Endothelial cell of umbilical vein (primary cell): Measurements from ENCODE around the gene RNASE7. TPM values are rescaled to one million over a fixed set of nuclear protein-coding genes. Genes with fewer than 3 reads are reported as not detected.

Experiments used
- BruUV-seq: library from RNA; stranded (reverse); fragments of 400-500 nt; replicated peaks from 2 replicates; lab custom pipeline; 2021; lab: Mats Ljungman, UMichigan
- CTCF ChIA-PET: fragments of 300-600, 350-600 bp; sonication (Branson Sonifier 250); formaldehyde crosslinking; loops from one replicate; lab custom pipeline; 2021; ENCODE audit warnings: antibody characterized with exemption, inconsistent platforms; lab: Charles Lee
- POLR2A ChIA-PET: fragments of 300-600, 350-600 bp; sonication (Branson Sonifier 250); formaldehyde crosslinking; loops from one replicate; lab custom pipeline; 2021; ENCODE audit warnings: antibody characterized with exemption, inconsistent platforms; lab: Charles Lee
- DNase-seq: peaks from one replicate; pipeline ENCODE4 v3.0.0-alpha.2; 2011; ENCODE audit warnings: low read depth, low spot score
- FAIRE-seq: peaks from 2 replicates; lab custom pipeline; 2011; peaks lifted over from hg19 to GRCh38; lab: Jason Lieb, UNC
- H2AFZ ChIP-seq: 2 replicates; pipeline ENCODE4 v1.6.0; 2012; ENCODE audit warnings: low read depth, low read length, control low read depth, inconsistent platforms
- H3K27ac ChIP-seq: 2 replicates; pipeline ENCODE4 v1.5.1; 2011; ENCODE audit warnings: low read depth, mild to moderate bottlenecking, control low read depth, low read length, moderate library complexity; ENCODE audit not compliant: insufficient read depth
- H3K27me3 ChIP-seq, 2 experiments: 2 replicates each; pipeline versions ENCODE4 v1.6.0 to v1.6.1; 2011; ENCODE audit warnings: low read length in 2 of 2, mixed read lengths in 1 of 2; ENCODE audit not compliant: control insufficient read depth in 2 of 2, insufficient read depth in 2 of 2
- H3K36me3 ChIP-seq, 2 experiments: 2 replicates in 1 of 2; 3 replicates in 1 of 2; pipeline ENCODE4 v1.5.1; 2011; ENCODE audit warnings: low read length in 2 of 2, mild to moderate bottlenecking in 1 of 2, moderate library complexity in 1 of 2; ENCODE audit not compliant: control insufficient read depth in 2 of 2, insufficient read depth in 2 of 2; ENCODE audit errors: extremely low read depth in 1 of 2
- H3K4me1 ChIP-seq: 3 replicates; pipeline ENCODE4 v1.5.1; 2011; ENCODE audit warnings: mild to moderate bottlenecking, low read length; ENCODE audit not compliant: control insufficient read depth, insufficient read depth; ENCODE audit errors: extremely low read depth
- H3K4me2 ChIP-seq: 2 replicates; pipeline ENCODE4 v1.6.1; 2011; ENCODE audit warnings: low read length, control low read depth, mixed read lengths; ENCODE audit not compliant: insufficient read depth
- H3K4me3 ChIP-seq, 3 experiments: fragments of 200-600 bp in 1 of 3; sonication (generic), shearing (Covaris generic) in 1 of 3; replicated peaks in 1 of 3; 2 replicates each; pipeline ENCODE4 v1.5.1; 2011 to 2016; ENCODE audit warnings: control low read depth in 3 of 3, low read length in 3 of 3, mild to moderate bottlenecking in 2 of 3, inconsistent platforms in 1 of 3, low read depth in 1 of 3, moderate library complexity in 1 of 3; ENCODE audit not compliant: insufficient read depth in 1 of 3
- H3K79me2 ChIP-seq: 2 replicates; pipeline ENCODE4 v1.6.0; 2012; ENCODE audit warnings: low read length, inconsistent platforms; ENCODE audit not compliant: control insufficient read depth, insufficient read depth
- H3K9ac ChIP-seq: replicated peaks from 2 replicates; pipeline ENCODE3; 2011; ENCODE audit warnings: low read length, control low read depth; ENCODE audit not compliant: insufficient read depth; ENCODE audit errors: extremely low read depth
- H3K9me1 ChIP-seq: replicated peaks from 3 replicates; pipeline ENCODE4 v1.6.0; 2011; ENCODE audit warnings: mild to moderate bottlenecking, low read length; ENCODE audit not compliant: control insufficient read depth, insufficient read depth; ENCODE audit errors: extremely low read depth
- H3K9me3 ChIP-seq: replicated peaks from 2 replicates; pipeline ENCODE4 v1.5.1; 2012; ENCODE audit warnings: low read length, inconsistent platforms; ENCODE audit not compliant: control insufficient read depth, insufficient read depth
- H4K20me1 ChIP-seq: replicated peaks from 2 replicates; pipeline ENCODE3; 2011; ENCODE audit warnings: mild to moderate bottlenecking, low read length; ENCODE audit not compliant: control insufficient read depth, insufficient read depth; ENCODE audit errors: extremely low read depth
- CTCF ChIP-seq, 2 donors: IDR thresholded peaks; 1 replicate in 1 of 2; 2 replicates in 1 of 2; pipeline ENCODE4 v1.5.1; 2011; ENCODE audit warnings: low read length in 2 of 2, mild to moderate bottlenecking in 2 of 2, moderate library complexity in 2 of 2, control low read depth in 1 of 2, inconsistent platforms in 1 of 2, low read depth in 1 of 2; ENCODE audit not compliant: insufficient read depth in 1 of 2; ENCODE audit errors: extremely low read depth in 1 of 2
- EZH2 ChIP-seq: IDR thresholded peaks from 2 replicates; pipeline ENCODE4 v1.6.1; 2012; ENCODE audit warnings: borderline replicate concordance, low read depth, mild to moderate bottlenecking, moderate library complexity, low read length, inconsistent platforms; ENCODE audit not compliant: severe bottlenecking
- FOS ChIP-seq: IDR thresholded peaks from 2 replicates; pipeline ENCODE4 v1.6.1; 2011; ENCODE audit warnings: mild to moderate bottlenecking, low read length, moderate library complexity, borderline replicate concordance; ENCODE audit not compliant: insufficient read depth
- GATA2 ChIP-seq: IDR thresholded peaks from 2 replicates; pipeline ENCODE4 v1.7.0; 2011; ENCODE audit warnings: low read depth, mild to moderate bottlenecking, moderate library complexity, mixed read lengths, low read length; ENCODE audit not compliant: insufficient read length, insufficient read depth
- JUN ChIP-seq: IDR thresholded peaks from 2 replicates; pipeline ENCODE4 v1.6.1; 2011; ENCODE audit warnings: borderline replicate concordance, low read depth; ENCODE audit not compliant: insufficient read length, insufficient read depth
- MAX ChIP-seq: IDR thresholded peaks from 2 replicates; pipeline ENCODE4 v1.6.1; 2011; ENCODE audit not compliant: insufficient read depth, insufficient read length
- MYC ChIP-seq: IDR thresholded peaks from one replicate; pipeline ENCODE4 v1.6.1; 2011; ENCODE audit warnings: mild to moderate bottlenecking, low read depth, low read length
- POLR2A ChIP-seq: IDR thresholded peaks from 2 replicates; pipeline ENCODE4 v1.6.1; 2012; ENCODE audit warnings: low read depth, mild to moderate bottlenecking, control low read depth, low read length
- POLR2AphosphoS5 ChIP-seq: IDR thresholded peaks from 2 replicates; pipeline ENCODE4 v1.6.1; 2012; ENCODE audit warnings: low read depth, mild to moderate bottlenecking, control low read depth, low read length, moderate library complexity; ENCODE audit not compliant: insufficient read depth
- dilution Hi-C: fragments of 300-500 bp; cut with MboI; formaldehyde crosslinking; loops from one replicate; pipeline ENCODE4 v1.15.0; 2019; ENCODE audit warnings: low sequenced_read_pairs; ENCODE audit not compliant: extremely low pct_ligation_motif_present
- intact Hi-C: fragments of 100-400 bp; cut with micrococcal nuclease; formaldehyde crosslinking; loops from one replicate; pipeline ENCODE4 v1.10.0; 2022
- polyA plus RNA-seq, 4 experiments: library from polyadenylated mRNA; depleted of rRNA in 3 of 4; stranded (reverse) in 3 of 4; unstranded in 1 of 4; fragments of >200 nt; gene quantifications; 2 replicates each; pipeline versions ENCODE4 v1.2.1 to v1.2.3, GENCODE V29; 2011 to 2012; ENCODE audit warnings: missing spikeins in 1 of 4
- total RNA-seq: library from RNA; stranded (reverse); gene quantifications from 2 replicates; pipeline ENCODE4 v1.2.3, GENCODE V29; 2021

Gene RNASE7
- total and polyA plus RNA-seq, 2 donors (not counting 3 experiments of a cell fraction or from before 2014, with no cell fraction given): not detected

- dilution Hi-C loops (no loop called here), intact Hi-C loops (no loop called here)
- no peak for TF ChIP-seq JUN
- TF ChIP-seq MAX: no peak
- no peak for TF ChIP-seq FOS
- TF ChIP-seq POLR2A: no peak
- TF ChIP-seq POLR2AphosphoS5: no peak
- no peak for TF ChIP-seq GATA2
- TF ChIP-seq EZH2: no peak
- no peak for TF ChIP-seq MYC
- TF ChIP-seq CTCF (IDR thresholded peaks at IDR 0.05; ENCODE audit: extremely low read depth in 1 of 2, insufficient read depth in 1 of 2, low read depth in 1 of 2, low read length in 2 of 2): no peak
- no peak for FAIRE-seq
- Histone ChIP-seq H3K9me3 (no peaks in the 10 kb centered on the region), H3K27me3 (peaks cover 15 to 29% of the 10 kb centered on the region in 2 experiments), H3K4me3 (no peak overlapping the region), H3K4me1 (no peaks in the 10 kb centered on the region), H3K4me2 (no peak overlapping the region), H3K27ac (no peak overlapping the region), H4K20me1 (no peaks in the 10 kb centered on the region), H3K9me1 (no peaks in the 10 kb centered on the region), H2AFZ (no peak overlapping the region), H3K36me3 (no peaks in the 10 kb centered on the region), H3K79me2 (no peaks in the 10 kb centered on the region), H3K9ac (no peak overlapping the region)
- BruUV-seq: no TSS peak
- ChIA-PET POLR2A (no interaction called here), CTCF (interaction anchor here (1.0 to 7.4 kb wide), 10 partner anchors 7 to 89 kb away, joined by 3 to 310 read pairs (median 27); partner anchors contain the start of genes NDRG2, RNASE7 and TMEM253)
- no peak for DNase-seq
These were observed 25.6 kb upstream of the RNASE7 start for GRCh38 chr14:21016413-21017190.
